ENCODE results near the gene FKRP. TPM values are rescaled to one million over a fixed set of nuclear protein-coding genes. Genes with fewer than 3 reads are reported as not detected.

Gene FKRP
- total and polyA plus RNA-seq, 2 of the 13 experiments (the other 11 are each of a cell fraction or from before 2014, with no cell fraction given) = 7.3 to 9.8 TPM

DNA sequence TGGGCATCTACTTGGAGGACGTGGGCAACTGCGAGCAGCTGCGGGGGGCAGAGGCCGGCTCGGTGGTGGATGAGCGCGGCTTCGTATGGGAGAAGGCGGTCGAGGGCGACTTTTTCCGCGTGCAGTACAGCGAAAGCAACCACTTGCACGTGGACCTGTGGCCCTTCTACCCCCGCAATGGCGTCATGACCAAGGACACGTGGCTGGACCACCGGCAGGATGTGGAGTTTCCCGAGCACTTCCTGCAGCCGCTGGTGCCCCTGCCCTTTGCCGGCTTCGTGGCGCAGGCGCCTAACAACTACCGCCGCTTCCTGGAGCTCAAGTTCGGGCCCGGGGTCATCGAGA, 10.7 kb downstream of the FKRP start:
- H3K4me3 ChIP-seq (replicated peaks in 1 of 3; ENCODE audit: insufficient read depth in 1 of 3, low read depth in 2 of 3, low read length in 3 of 3) = no peak overlapping the region
- H2AFZ ChIP-seq (ENCODE audit: low read length) = no peak overlapping the region
- DNase-seq (ENCODE audit: low spot score) = no peak
- H3K79me2 ChIP-seq (ENCODE audit: insufficient read depth, low read length) = no peaks in the 10 kb centered on the region
- H4K20me1 ChIP-seq (ENCODE audit: insufficient read depth, low read length) = no peaks in the 10 kb centered on the region
- H3K9ac ChIP-seq (ENCODE audit: insufficient read depth, low read depth, low read length) = no peak overlapping the region
- H3K4me1 ChIP-seq (ENCODE audit: insufficient read depth, low read length) = peaks cover 24% of the 10 kb centered on the region
- ChIA-PET CTCF (ENCODE audit: low intra/inter-chr PET ratio, low total read pairs) (interaction anchor here (1.3 to 2.1 kb wide), 2 partner anchors 10 to 84 kb away, joined by 8 to 21 read pairs; no protein-coding TSS in a partner anchor), POLR2A (no interaction called here)
- ATAC-seq = no peak
- no peak for FAIRE-seq
- in situ Hi-C loops (cut with HindIII; ENCODE audit: extremely low pct_ligation_motif_present, low pct_unique_long_range_greater_than_20kb) (no loop called here), intact Hi-C loops (cut with micrococcal nuclease; ENCODE audit: unreplicated experiment) (loop anchor here (5.0 kb wide), 1 partner anchor 86 kb away; no protein-coding TSS in a partner anchor)
- WGBS (ENCODE audit: low lambda C conversion rate) = 97% methylated on average over 24 of the region's 30 CpGs
- no TSS peak for BruUV-seq (replicated peaks)
- no peaks in the 10 kb centered on the region for H3K9me3 ChIP-seq (ENCODE audit: low read length)
- H3K36me3 ChIP-seq (replicated peaks in 1 of 2; ENCODE audit: control insufficient read depth in 1 of 2, insufficient read depth in 2 of 2, low read length in 2 of 2) = 0 out of 5 replicates have a peak, but pooled peaks cover 0 to 4% of the 10 kb centered on the region in 2 experiments
- H3K27ac ChIP-seq (ENCODE audit: extremely low read length, insufficient read depth, low read length) = no peak overlapping the region
- no peak overlapping the region for H3K4me2 ChIP-seq (ENCODE audit: low read depth, low read length)
- TF ChIP-seq, protein P1, sequence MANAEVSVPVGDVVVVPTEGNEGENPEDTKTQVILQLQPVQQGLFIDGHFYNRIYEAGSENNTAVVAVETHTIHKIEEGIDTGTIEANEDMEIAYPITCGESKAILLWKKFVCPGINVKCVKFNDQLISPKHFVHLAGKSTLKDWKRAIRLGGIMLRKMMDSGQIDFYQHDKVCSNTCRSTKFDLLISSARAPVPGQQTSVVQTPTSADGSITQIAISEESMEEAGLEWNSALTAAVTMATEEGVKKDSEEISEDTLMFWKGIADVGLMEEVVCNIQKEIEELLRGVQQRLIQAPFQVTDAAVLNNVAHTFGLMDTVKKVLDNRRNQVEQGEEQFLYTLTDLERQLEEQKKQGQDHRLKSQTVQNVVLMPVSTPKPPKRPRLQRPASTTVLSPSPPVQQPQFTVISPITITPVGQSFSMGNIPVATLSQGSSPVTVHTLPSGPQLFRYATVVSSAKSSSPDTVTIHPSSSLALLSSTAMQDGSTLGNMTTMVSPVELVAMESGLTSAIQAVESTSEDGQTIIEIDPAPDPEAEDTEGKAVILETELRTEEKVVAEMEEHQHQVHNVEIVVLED (CRISPR knock-in tag; IDR thresholded peaks at IDR 0.05; ENCODE audit: borderline replicate concordance) = no peak
- H3K27me3 ChIP-seq (ENCODE audit: control insufficient read depth in 1 of 2, insufficient read depth in 2 of 2, low read length in 2 of 2) = no peaks in the 10 kb centered on the region

DNA sequence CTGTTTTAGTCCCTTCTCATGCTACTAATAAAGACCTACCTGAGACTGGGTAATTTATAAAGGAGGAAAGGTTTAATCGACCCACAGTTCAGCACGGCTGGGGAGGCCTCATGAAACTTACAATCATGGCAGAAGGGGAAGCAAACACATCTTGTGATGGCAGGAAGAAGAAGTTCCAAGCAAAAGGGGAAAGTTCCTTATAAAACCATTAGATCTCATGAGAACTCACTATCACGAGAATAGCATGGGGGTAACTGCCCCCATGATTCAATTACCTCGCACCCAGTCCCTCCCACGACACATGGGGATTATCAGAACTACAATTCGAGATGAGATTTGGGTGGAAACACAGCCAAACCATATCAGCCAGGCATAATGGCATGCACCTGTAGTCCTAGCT, 13.3 kb downstream of the FKRP start:
- Histone ChIP-seq H3K27ac (ENCODE audit: extremely low read length, insufficient read depth, low read length) (no peak overlapping the region), H3K4me3 (replicated peaks in 1 of 3; ENCODE audit: insufficient read depth in 1 of 3, low read depth in 2 of 3, low read length in 3 of 3) (no peak overlapping the region), H3K79me2 (ENCODE audit: insufficient read depth, low read length) (no peaks in the 10 kb centered on the region), H3K4me1 (ENCODE audit: insufficient read depth, low read length) (peaks cover 41% of the 10 kb centered on the region), H3K4me2 (ENCODE audit: low read depth, low read length) (no peak overlapping the region), H3K27me3 (ENCODE audit: control insufficient read depth in 1 of 2, insufficient read depth in 2 of 2, low read length in 2 of 2) (no peaks in the 10 kb centered on the region), H3K9ac (ENCODE audit: insufficient read depth, low read depth, low read length) (no peak overlapping the region), H4K20me1 (ENCODE audit: insufficient read depth, low read length) (no peaks in the 10 kb centered on the region), H3K36me3 (replicated peaks in 1 of 2; ENCODE audit: control insufficient read depth in 1 of 2, insufficient read depth in 2 of 2, low read length in 2 of 2) (0 out of 5 replicates have a peak, but pooled peaks cover 0 to 4% of the 10 kb centered on the region in 2 experiments), H2AFZ (ENCODE audit: low read length) (no peak overlapping the region), H3K9me3 (ENCODE audit: low read length) (no peaks in the 10 kb centered on the region)
- BruUV-seq (replicated peaks) = no TSS peak
- no peak for DNase-seq (ENCODE audit: low spot score)
- ChIA-PET POLR2A (no interaction called here), CTCF (ENCODE audit: low intra/inter-chr PET ratio, low total read pairs) (interaction anchor here (1.6 kb wide), 1 partner anchor 81 kb away, joined by 4 read pairs; no protein-coding TSS in a partner anchor)
- no peak for ATAC-seq
- FAIRE-seq = no peak
- in situ Hi-C loops (cut with HindIII; ENCODE audit: extremely low pct_ligation_motif_present, low pct_unique_long_range_greater_than_20kb) (no loop called here), intact Hi-C loops (cut with micrococcal nuclease; ENCODE audit: unreplicated experiment) (loop anchor here (5.0 kb wide), 1 partner anchor 83 kb away; no protein-coding TSS in a partner anchor)
- WGBS (ENCODE audit: low lambda C conversion rate) = 96% methylated on average over 6 of the region's 6 CpGs
- TF ChIP-seq, protein P2, sequence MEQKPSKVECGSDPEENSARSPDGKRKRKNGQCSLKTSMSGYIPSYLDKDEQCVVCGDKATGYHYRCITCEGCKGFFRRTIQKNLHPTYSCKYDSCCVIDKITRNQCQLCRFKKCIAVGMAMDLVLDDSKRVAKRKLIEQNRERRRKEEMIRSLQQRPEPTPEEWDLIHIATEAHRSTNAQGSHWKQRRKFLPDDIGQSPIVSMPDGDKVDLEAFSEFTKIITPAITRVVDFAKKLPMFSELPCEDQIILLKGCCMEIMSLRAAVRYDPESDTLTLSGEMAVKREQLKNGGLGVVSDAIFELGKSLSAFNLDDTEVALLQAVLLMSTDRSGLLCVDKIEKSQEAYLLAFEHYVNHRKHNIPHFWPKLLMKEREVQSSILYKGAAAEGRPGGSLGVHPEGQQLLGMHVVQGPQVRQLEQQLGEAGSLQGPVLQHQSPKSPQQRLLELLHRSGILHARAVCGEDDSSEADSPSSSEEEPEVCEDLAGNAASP (CRISPR knock-in tag; IDR thresholded peaks at IDR 0.05; ENCODE audit: borderline replicate concordance) = no peak
- TF ChIP-seq ZNF607 (CRISPR knock-in tag; IDR thresholded peaks at IDR 0.05; ENCODE audit: borderline replicate concordance) = no peak
- TF ChIP-seq RFX3 (CRISPR knock-in tag; IDR thresholded peaks at IDR 0.05) = no peak
- no peak for TF ChIP-seq PTBP1 (IDR thresholded peaks at IDR 0.05; ENCODE audit: low read depth, low read length, poor library complexity, severe bottlenecking)
- TF ChIP-seq ZNF274 (CRISPR knock-in tag; IDR thresholded peaks at IDR 0.05) = no peak
- no peak for TF ChIP-seq FUBP1 (CRISPR knock-in tag; IDR thresholded peaks at IDR 0.05; ENCODE audit: borderline replicate concordance)
- TF ChIP-seq CSRNP1 (CRISPR knock-in tag; IDR thresholded peaks at IDR 0.05) = no peak
- no peak for TF ChIP-seq SRSF9 (IDR thresholded peaks at IDR 0.05; ENCODE audit: borderline replicate concordance, insufficient read depth, low read depth, low read length, poor library complexity, severe bottlenecking)
